K562 (cell line): ENCODE data around the gene FASN. TPM values are rescaled to one million over a fixed set of nuclear protein-coding genes. Genes with fewer than 3 reads are reported as not detected.

Source experiments
- ATAC-seq: fragments of 200-7000 bp; cut with Tn5 transposase; 3 replicates; pipeline ENCODE4 v1.9.1; 2020; ENCODE audit warnings: moderate library complexity
- BruUV-seq: library from RNA; stranded (reverse); fragments of 400-500 nt; replicated peaks from 2 replicates; lab custom pipeline; 2021; lab: Mats Ljungman, UMichigan
- CTCF ChIA-PET: fragments of 300-600 bp; formaldehyde crosslinking; extraction: SDS; loops from one replicate; lab custom pipeline; 2021; ENCODE audit warnings: low intra/inter-chr PET ratio; lab: Yijun Ruan, JAX
- POLR2A ChIA-PET: fragments of 300-600, 350-650 bp; sonication (Branson Sonifier 250); formaldehyde crosslinking; extraction: SDS; loops from one replicate; lab custom pipeline; 2021; ENCODE audit warnings: antibody characterized with exemption, inconsistent platforms; lab: Yijun Ruan, JAX
- DNase-seq, 4 experiments: peaks; one replicate each; pipeline versions ENCODE4 v3.0.0 to v3.0.0-alpha.2; 2011 to 2018; ENCODE audit warnings: low spot score in 3 of 4, mixed read lengths in 3 of 4; ENCODE audit errors: extremely low read depth in 1 of 4
- FAIRE-seq: peaks from 2 replicates; lab custom pipeline; 2011; peaks lifted over from hg19 to GRCh38; lab: Jason Lieb, UNC
- H2AFZ ChIP-seq: 2 replicates; pipeline ENCODE4 v1.6.0; 2011; ENCODE audit warnings: low read depth, low read length, control low read depth, inconsistent platforms
- H3K27ac ChIP-seq: fragments of 200-600 bp; 3 replicates; pipeline ENCODE4 v1.8.0; 2011; ENCODE audit warnings: low read depth, mild to moderate bottlenecking, control low read depth, inconsistent platforms, low read length, moderate library complexity, mixed read lengths; ENCODE audit errors: extremely low read depth
- H3K27me3 ChIP-seq, 2 experiments: fragments of 300-600 bp in 1 of 2; 2 replicates in 1 of 2; 3 replicates in 1 of 2; pipeline versions ENCODE4 v1.6.0 to v1.8.0; 2011; ENCODE audit warnings: inconsistent platforms in 2 of 2, low read length in 2 of 2, mild to moderate bottlenecking in 1 of 2, mixed read lengths in 1 of 2, moderate library complexity in 1 of 2; ENCODE audit not compliant: control insufficient read depth in 2 of 2, insufficient read depth in 2 of 2
- H3K36me3 ChIP-seq: fragments of 300-600 bp; 3 replicates; pipeline ENCODE4 v1.8.0; 2011; ENCODE audit warnings: mild to moderate bottlenecking, low read length, inconsistent platforms; ENCODE audit not compliant: control insufficient read depth, insufficient read depth
- H3K4me1 ChIP-seq, 2 experiments: fragments of 200-600 bp in 1 of 2; replicated peaks in 1 of 2; 2 replicates in 1 of 2; 3 replicates in 1 of 2; pipeline versions ENCODE4 v1.5.1 to v1.8.0; 2011; ENCODE audit warnings: inconsistent platforms in 2 of 2, low read length in 2 of 2, mild to moderate bottlenecking in 1 of 2, mixed read lengths in 1 of 2, moderate library complexity in 1 of 2; ENCODE audit not compliant: control insufficient read depth in 2 of 2, insufficient read depth in 2 of 2
- H3K4me2 ChIP-seq: 2 replicates; pipeline ENCODE4 v1.6.1; 2011; ENCODE audit warnings: low read length, control low read depth, inconsistent platforms, mixed read lengths; ENCODE audit not compliant: insufficient read depth
- H3K4me3 ChIP-seq: fragments of 200-600 bp; sonication (generic), shearing (Covaris generic); 2 replicates; pipeline ENCODE4 v1.5.1; 2016; ENCODE audit warnings: control low read depth, inconsistent platforms
- H3K79me2 ChIP-seq: fragments of 200-600 bp; 3 replicates; pipeline ENCODE4 v1.8.0; 2011; ENCODE audit warnings: low read length, inconsistent platforms; ENCODE audit not compliant: control insufficient read depth, insufficient read depth
- H3K9ac ChIP-seq, 2 experiments: 2 replicates each; pipeline versions ENCODE4 v1.6.0 to v1.6.1; 2011; ENCODE audit warnings: low read depth in 2 of 2, low read length in 2 of 2, control low read depth in 1 of 2, inconsistent platforms in 1 of 2, mild to moderate bottlenecking in 1 of 2, mixed read lengths in 1 of 2; ENCODE audit not compliant: insufficient read depth in 1 of 2
- H3K9me1 ChIP-seq: one replicate; pipeline ENCODE4 v1.6.0; 2011; ENCODE audit warnings: inconsistent platforms, mild to moderate bottlenecking, low read length, moderate library complexity; ENCODE audit not compliant: control insufficient read depth, insufficient read depth
- H3K9me3 ChIP-seq: replicated peaks from 2 replicates; pipeline ENCODE4 v1.5.1; 2011; ENCODE audit warnings: low read depth, low read length, inconsistent platforms; ENCODE audit not compliant: control insufficient read depth, insufficient read depth
- H4K20me1 ChIP-seq: replicated peaks from 2 replicates; pipeline ENCODE4 v1.6.1; 2011; ENCODE audit warnings: low read length, inconsistent platforms, mixed read lengths; ENCODE audit not compliant: control insufficient read depth, insufficient read depth
- ATF7 ChIP-seq: fragments of 450-650 bp; IDR thresholded peaks from 2 replicates; pipeline ENCODE4 v1.7.1; 2014; ENCODE audit warnings: mild to moderate bottlenecking, moderate library complexity
- CCNT2 ChIP-seq: IDR thresholded peaks from 2 replicates; pipeline ENCODE4 v1.6.1; 2011; ENCODE audit warnings: borderline replicate concordance, low read depth, mild to moderate bottlenecking, moderate library complexity, mixed read lengths, low read length; ENCODE audit not compliant: insufficient read length; ENCODE audit errors: extremely low read depth
- CEBPB ChIP-seq: fragments of 450-650 bp; IDR thresholded peaks from 2 replicates; pipeline ENCODE4 v1.6.1; 2016; ENCODE audit warnings: missing genetic modification characterization, missing compliant biosample characterization
- CREB3 ChIP-seq: fragments of 450-650 bp; conservative IDR thresholded peaks from 2 replicates; pipeline ENCODE4 v1.6.1; 2016; ENCODE audit warnings: missing genetic modification characterization, low read depth, mild to moderate bottlenecking, missing compliant biosample characterization, moderate library complexity
- GATAD2B ChIP-seq: fragments of 450-650 bp; IDR thresholded peaks from 2 replicates; pipeline ENCODE4 v1.6.1; 2017; ENCODE audit warnings: mild to moderate bottlenecking, borderline replicate concordance
- JUND ChIP-seq, 2 experiments: IDR thresholded peaks; 2 replicates in 1 of 2; 3 replicates in 1 of 2; pipeline ENCODE4 v1.6.1; 2011; ENCODE audit warnings: borderline replicate concordance in 2 of 2, low read depth in 2 of 2, low read length in 2 of 2, improper control_type of control experiment in 1 of 2, missing biosample characterization in 1 of 2, missing genetic modification characterization in 1 of 2, missing genetic modification reagents in 1 of 2
- NBN ChIP-seq: fragments of 450-650 bp; IDR thresholded peaks from 2 replicates; pipeline ENCODE4 v1.6.1; 2016; ENCODE audit warnings: low read depth, mild to moderate bottlenecking
- RBM22 ChIP-seq: fragments of 200-400 bp; formaldehyde crosslinking; IDR thresholded peaks from 2 replicates; pipeline ENCODE4 v1.6.1; 2018; ENCODE audit warnings: low read length, low read depth; ENCODE audit not compliant: poor library complexity, severe bottlenecking
- SPI1 ChIP-seq: IDR thresholded peaks from 2 replicates; pipeline ENCODE4 v1.6.1; 2011; ENCODE audit warnings: low read depth, low read length, control low read depth, borderline replicate concordance
- ZNF324 ChIP-seq: fragments of 250-450 bp; sonication (Bioruptor Pico); IDR thresholded peaks from 2 replicates; pipeline ENCODE4 v1.4.0; 2020; ENCODE audit warnings: mild to moderate bottlenecking
- ZNF589 ChIP-seq: fragments of 200-800 bp; sonication (Bioruptor generic); IDR thresholded peaks from 2 replicates; pipeline ENCODE4 v1.6.1; 2016; ENCODE audit warnings: low read depth, missing genetic modification characterization, missing compliant biosample characterization
- WGBS: fragments of 100-300 bp; shearing (Covaris generic); methylation state at CpG from one replicate; pipeline ENCODE4 v1.1.6; 2016; ENCODE audit warnings: low coverage, mixed read lengths; ENCODE audit not compliant: insufficient coverage; ENCODE audit errors: missing lambda C conversion rate; 5-methylcytosine and 5-hydroxymethylcytosine counted together
- in situ Hi-C: fragments of 300-500 bp; cut with MboI; formaldehyde crosslinking; loops from 4 replicates; pipeline ENCODE4 v1.15.0; 2018; ENCODE audit warnings: inconsistent platforms, mixed read lengths
- intact Hi-C: fragments of 100-400 bp; cut with micrococcal nuclease; formaldehyde crosslinking; loops from 2 replicates; pipeline ENCODE4 v1.14.2; 2022
- polyA plus RNA-seq, 8 experiments: library from polyadenylated mRNA; depleted of rRNA in 4 of 8; stranded (reverse) in 5 of 8; unstranded in 3 of 8; fragments of >200 nt; fragmentation: Nextera tagmentation in 2 of 8; fragmentation: Illumina TruSeq in 1 of 8; extraction: Ambion mirVana in 2 of 8; extraction: Trizol in 1 of 8; gene quantifications; 2 replicates each; pipeline versions ENCODE4 v1.2.1 to v1.2.3, GENCODE V29; 2011 to 2014; ENCODE audit warnings: inconsistent platforms in 1 of 8, missing spikeins in 1 of 8
- total RNA-seq, 7 experiments: library from RNA; depleted of rRNA in 6 of 7; stranded (reverse); fragments of >200 nt in 6 of 7; fragmentation: Illumina TruSeq in 2 of 7; extraction: Trizol in 2 of 7; gene quantifications; 2 replicates each; pipeline versions ENCODE4 v1.2.1 to v1.2.3, GENCODE V29; 2011 to 2021; ENCODE audit warnings: low replicate concordance in 1 of 7
- TF ChIP-seq, protein P1 (sequence below): fragments of 150-350 bp; IDR thresholded peaks from 2 replicates; pipeline ENCODE4 v1.6.1; 2014; ENCODE audit warnings: low read depth, mild to moderate bottlenecking, low read length, borderline replicate concordance
- TF ChIP-seq, protein P2 (sequence below): fragments of 450-650 bp; formaldehyde crosslinking; IDR thresholded peaks from 2 replicates; pipeline ENCODE4 v1.4.0; 2020; ENCODE audit warnings: mild to moderate bottlenecking, mixed read lengths

FASN gene
- total and polyA plus RNA-seq, 9 of the 15 experiments (the other 6 are each of a cell fraction or from before 2014, with no cell fraction given), result 0.15 to 663 (median 49.9) TPM

DNA sequence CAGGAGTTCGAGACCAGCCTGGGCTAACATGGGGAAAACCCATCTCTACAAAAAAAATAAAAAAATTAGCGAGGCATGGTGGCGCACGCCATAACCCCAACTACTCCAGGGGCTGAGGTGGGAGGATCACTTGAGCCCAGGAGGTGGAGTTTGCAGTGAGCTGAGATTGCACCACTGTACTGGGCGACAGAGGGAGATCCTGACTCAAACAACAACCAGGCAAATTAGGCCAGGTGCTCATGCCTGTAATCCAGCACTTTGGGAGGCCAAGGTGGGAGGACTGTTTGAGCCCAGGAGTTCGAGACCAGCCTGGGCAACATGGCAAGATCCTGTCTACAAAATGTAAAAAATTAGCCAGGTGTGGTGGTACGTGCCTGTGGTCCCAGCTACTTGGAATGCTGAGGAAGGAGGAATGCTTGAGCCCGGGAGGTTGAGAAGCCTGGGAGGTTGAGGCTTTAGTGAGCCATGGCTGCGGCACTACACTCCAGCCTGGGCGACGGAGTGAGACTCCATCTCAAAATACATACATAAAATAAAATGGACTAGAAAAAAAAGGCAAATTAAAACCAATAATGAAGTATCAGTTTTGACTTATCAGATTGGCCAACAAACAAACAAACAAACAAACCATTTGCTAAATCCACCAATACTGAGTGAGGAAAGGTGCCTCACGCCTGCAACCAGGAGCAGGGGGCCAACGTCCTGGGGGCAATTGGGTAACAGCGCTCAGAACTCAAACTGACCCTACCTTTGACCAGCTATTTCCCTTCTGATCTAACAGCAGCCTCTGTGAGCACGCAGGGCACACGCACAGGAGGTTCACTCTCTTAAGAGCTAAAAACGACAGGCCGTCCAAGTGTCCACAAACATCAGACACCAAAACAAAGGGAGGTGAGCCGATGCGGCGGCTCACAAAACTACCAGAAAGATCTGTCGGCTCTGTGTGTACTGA, 19.4 kb upstream of the FASN start:
- no TSS peak for BruUV-seq
- no peak overlapping the region; the same call in 1 of the 2 replicates for H2AFZ ChIP-seq
- H3K36me3 ChIP-seq, result peaks cover 15% of the 10 kb centered on the region; the same call in 2 of the 3 replicates
- 78% methylated on average over 22 of the region's 22 CpGs for WGBS
- FAIRE-seq (peak; percentile 72), ATAC-seq (peak; percentile 69), DNase-seq (no peak)
- no peaks in the 10 kb centered on the region; a peak in 1 of 5 replicates for H3K27me3 ChIP-seq
- H3K9me3 ChIP-seq, result no peaks in the 10 kb centered on the region
- H3K27ac ChIP-seq, result peak overlapping the region; percentile 16; the same call in 2 of the 3 replicates
- ChIA-PET POLR2A (interaction anchor here (0.6 to 1.7 kb wide), 6 partner anchors 8 to 338 kb away, joined by 3 to 7 read pairs (median 3); partner anchors contain the start of gene FASN), CTCF (no interaction called here)
- intact Hi-C loops (no loop called here), in situ Hi-C loops (no loop called here)
- peaks cover 56 to 68% of the 10 kb centered on the region in 2 experiments for H3K4me1 ChIP-seq
- no peak overlapping the region for H3K4me3 ChIP-seq
- peak overlapping the region in 1 of 2 experiments; percentile 38; a peak in 1 of 4 replicates for H3K9ac ChIP-seq
- peak overlapping the region; percentile 13; the same call in 1 of the 2 replicates for H3K4me2 ChIP-seq
- H3K9me1 ChIP-seq, result peaks cover 13% of the 10 kb centered on the region
- H4K20me1 ChIP-seq, result no peaks in the 10 kb centered on the region; the same call in 1 of the 2 replicates
- peaks cover 2% of the 10 kb centered on the region; the same call in 1 of the 3 replicates for H3K79me2 ChIP-seq
- TF ChIP-seq, protein P1, sequence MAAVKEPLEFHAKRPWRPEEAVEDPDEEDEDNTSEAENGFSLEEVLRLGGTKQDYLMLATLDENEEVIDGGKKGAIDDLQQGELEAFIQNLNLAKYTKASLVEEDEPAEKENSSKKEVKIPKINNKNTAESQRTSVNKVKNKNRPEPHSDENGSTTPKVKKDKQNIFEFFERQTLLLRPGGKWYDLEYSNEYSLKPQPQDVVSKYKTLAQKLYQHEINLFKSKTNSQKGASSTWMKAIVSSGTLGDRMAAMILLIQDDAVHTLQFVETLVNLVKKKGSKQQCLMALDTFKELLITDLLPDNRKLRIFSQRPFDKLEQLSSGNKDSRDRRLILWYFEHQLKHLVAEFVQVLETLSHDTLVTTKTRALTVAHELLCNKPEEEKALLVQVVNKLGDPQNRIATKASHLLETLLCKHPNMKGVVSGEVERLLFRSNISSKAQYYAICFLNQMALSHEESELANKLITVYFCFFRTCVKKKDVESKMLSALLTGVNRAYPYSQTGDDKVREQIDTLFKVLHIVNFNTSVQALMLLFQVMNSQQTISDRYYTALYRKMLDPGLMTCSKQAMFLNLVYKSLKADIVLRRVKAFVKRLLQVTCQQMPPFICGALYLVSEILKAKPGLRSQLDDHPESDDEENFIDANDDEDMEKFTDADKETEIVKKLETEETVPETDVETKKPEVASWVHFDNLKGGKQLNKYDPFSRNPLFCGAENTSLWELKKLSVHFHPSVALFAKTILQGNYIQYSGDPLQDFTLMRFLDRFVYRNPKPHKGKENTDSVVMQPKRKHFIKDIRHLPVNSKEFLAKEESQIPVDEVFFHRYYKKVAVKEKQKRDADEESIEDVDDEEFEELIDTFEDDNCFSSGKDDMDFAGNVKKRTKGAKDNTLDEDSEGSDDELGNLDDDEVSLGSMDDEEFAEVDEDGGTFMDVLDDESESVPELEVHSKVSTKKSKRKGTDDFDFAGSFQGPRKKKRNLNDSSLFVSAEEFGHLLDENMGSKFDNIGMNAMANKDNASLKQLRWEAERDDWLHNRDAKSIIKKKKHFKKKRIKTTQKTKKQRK, result no peak
- no peak for TF ChIP-seq CCNT2
- TF ChIP-seq SPI1, result no peak
- TF ChIP-seq RBM22, result no peak
- TF ChIP-seq CEBPB (tag), result peak; percentile 25; the same call in 1 of the 2 replicates
- no peak for TF ChIP-seq CREB3 (tag)
- no peak for TF ChIP-seq GATAD2B
- TF ChIP-seq ZNF324, result no peak
- TF ChIP-seq, protein P2, sequence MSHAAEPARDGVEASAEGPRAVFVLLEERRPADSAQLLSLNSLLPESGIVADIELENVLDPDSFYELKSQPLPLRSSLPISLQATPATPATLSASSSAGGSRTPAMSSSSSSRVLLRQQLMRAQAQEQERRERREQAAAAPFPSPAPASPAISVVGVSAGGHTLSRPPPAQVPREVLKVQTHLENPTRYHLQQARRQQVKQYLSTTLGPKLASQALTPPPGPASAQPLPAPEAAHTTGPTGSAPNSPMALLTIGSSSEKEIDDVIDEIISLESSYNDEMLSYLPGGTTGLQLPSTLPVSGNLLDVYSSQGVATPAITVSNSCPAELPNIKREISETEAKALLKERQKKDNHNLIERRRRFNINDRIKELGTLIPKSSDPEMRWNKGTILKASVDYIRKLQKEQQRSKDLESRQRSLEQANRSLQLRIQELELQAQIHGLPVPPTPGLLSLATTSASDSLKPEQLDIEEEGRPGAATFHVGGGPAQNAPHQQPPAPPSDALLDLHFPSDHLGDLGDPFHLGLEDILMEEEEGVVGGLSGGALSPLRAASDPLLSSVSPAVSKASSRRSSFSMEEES (CRISPR knock-in tag), result no peak
- TF ChIP-seq NBN, result no peak
- peak; percentile 89 for TF ChIP-seq ATF7
- no peak for TF ChIP-seq ZNF589 (CRISPR knock-in tag)
- TF ChIP-seq JUND (IDR thresholded peaks at IDR 0.05; ENCODE audit: borderline replicate concordance, low read depth, low read length), result 0 out of 2 replicates have a peak, but pooled peaks have one; percentile 7
- TF ChIP-seq JUND (tag; IDR thresholded peaks at IDR 0.05; ENCODE audit: borderline replicate concordance, low read depth, low read length), result no peak
